GM19239 (cell line): Measurements from ENCODE around the gene CCNJ.
A peak's percentile ranks its signal among the peaks of the same experiment; 100 is the strongest.
"Not testable (repeated sequence)": the region's sequence is repeated elsewhere in the genome, so short reads cannot be mapped to it uniquely, and the experiment has no call there.

ENCODE experiments used
- DNase-seq: peaks from one replicate; pipeline ENCODE4 v3.0.0; 2011; ENCODE audit warnings: low spot score; ENCODE audit not compliant: insufficient read length
- FAIRE-seq: peaks from 2 replicates; lab custom pipeline; 2011; peaks lifted over from hg19 to GRCh38; lab: Jason Lieb, UNC

Gene CCNJ, protein sequence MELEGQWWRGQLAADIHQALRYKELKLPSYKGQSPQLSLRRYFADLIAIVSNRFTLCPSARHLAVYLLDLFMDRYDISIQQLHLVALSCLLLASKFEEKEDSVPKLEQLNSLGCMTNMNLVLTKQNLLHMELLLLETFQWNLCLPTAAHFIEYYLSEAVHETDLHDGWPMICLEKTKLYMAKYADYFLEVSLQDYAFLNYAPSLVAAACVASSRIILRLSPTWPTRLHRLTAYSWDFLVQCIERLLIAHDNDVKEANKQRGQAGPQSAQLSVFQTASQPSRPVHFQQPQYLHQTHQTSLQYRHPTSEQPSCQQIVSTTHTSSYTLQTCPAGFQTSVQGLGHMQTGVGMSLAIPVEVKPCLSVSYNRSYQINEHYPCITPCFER

GRCh38 chr10:96043033-96043892, at the start of gene CCNJ:
TSS of gene CCNJ (plus strand) at chr10:96043583. CDS start at chr10:96044394, 811 bp downstream.
- peak; percentile 90 for DNase-seq
- peak; percentile 76 for FAIRE-seq

GRCh38 chr10:95994376-95994775, 49.0 kb upstream of the CCNJ start:
- FAIRE-seq, DNase-seq: not testable (repeated sequence)

DNA sequence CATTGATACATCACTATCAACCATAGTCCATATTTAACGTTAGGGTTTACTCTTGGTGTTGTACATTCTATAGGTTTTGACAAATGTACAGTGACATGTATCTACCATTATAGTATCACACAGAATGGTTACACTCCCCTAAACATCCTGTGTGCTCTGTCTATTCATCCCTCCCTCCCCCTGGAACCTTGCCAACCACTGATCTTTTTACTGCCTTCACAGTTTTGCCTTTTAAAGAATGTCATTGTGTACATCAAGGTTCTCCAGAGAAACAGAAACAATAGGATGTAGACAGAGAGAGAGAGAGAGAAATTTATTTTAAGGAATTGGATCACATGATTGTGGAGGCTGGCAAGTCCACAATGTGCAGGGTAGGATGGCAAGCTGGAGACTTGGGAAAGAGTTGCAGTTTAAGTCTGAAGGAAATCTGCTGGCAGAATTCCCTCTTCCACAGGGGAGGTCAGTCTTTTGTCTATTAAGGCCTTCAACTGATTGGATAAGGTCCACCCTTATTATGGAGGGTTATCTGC, 45.1 kb upstream of the CCNJ start:
- DNase-seq (no peak), FAIRE-seq (no peak)

GRCh38 chr10:96013956-96014355, 29.4 kb upstream of the CCNJ start:
- DNase-seq: no peak
- no peak for FAIRE-seq

- DNase-seq: no peak
- FAIRE-seq: no peak
Observed at GRCh38 chr10:96014473-96015102, 28.8 kb upstream of the CCNJ start.

DNA sequence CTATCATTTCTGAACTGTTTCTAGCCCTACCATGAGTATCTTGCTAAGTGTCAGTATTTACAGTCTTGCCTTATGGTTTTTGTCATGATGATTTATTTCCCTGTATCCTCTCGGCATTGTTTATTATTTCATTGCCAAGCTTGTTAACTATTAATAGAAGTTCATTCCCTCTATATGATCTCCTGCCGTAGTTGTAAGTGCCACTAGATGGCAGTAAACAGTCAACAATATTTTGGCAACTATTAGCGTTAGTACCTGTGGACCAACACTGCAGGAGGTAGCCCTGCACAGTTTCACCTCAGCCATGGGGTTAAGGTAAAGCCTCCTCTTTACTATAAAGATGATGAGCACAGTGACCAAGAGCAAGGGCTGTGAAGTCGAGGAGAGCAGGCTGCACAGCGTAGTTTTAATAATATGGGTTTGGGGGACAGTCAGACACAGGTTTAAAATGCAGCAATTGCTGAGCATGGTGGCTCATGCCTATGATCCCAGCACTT, 26.1 kb upstream of the CCNJ start:
- FAIRE-seq (peak; percentile 99), DNase-seq (peak; percentile 49)

DNA sequence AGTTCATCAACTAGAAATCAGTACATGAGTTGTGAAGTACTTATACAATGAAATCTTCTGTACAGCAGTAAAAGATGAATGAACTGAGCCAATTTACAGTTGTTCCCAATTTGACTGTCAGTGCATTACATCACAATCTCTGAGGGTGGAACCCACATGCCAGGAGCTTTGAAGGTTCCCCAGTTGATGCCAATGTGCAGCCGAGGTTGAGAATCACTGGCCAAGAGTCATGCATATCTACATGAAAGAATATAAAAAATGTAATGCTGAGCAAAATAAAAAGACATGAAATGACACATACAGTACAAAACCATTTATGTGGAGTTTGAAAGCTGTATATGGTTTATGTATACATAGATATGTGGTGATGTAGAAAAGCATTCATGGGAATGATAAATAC, 22.1 kb upstream of the CCNJ start:
- DNase-seq (no peak), FAIRE-seq (no peak)

- FAIRE-seq (no peak), DNase-seq (no peak)
Observed at GRCh38 chr10:96022739-96023138, 20.6 kb upstream of the CCNJ start.

GRCh38 chr10:96023168-96023567, 20.2 kb upstream of the CCNJ start:
- DNase-seq (no peak), FAIRE-seq (no peak)

DNA sequence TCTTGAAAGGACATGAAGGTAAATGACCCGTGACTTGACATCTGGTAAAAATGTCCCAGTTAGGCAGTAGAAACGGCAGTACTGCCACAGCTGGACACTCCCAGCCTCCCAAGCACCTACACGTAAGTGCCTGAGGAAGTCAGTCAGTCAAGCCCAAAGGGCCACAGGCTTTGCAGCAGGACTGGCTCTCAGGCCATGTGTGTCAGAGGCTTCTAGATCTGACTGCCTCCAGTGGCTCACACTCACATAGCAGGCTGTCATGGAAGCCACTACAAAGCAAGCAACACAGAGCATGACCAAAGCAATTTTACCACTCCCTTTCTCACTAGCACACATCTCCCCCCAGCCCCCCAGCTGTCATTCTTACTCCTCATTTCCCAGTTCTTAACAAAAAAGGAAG, 17.8 kb upstream of the CCNJ start:
- DNase-seq (peak; percentile 9), FAIRE-seq (no peak)

GRCh38 chr10:96034625-96035024, 8.8 kb upstream of the CCNJ start:
- DNase-seq (no peak), FAIRE-seq (no peak)

- FAIRE-seq (no peak), DNase-seq (no peak)
Observed at GRCh38 chr10:96038476-96039387, 4.7 kb upstream of the CCNJ start.

DNA sequence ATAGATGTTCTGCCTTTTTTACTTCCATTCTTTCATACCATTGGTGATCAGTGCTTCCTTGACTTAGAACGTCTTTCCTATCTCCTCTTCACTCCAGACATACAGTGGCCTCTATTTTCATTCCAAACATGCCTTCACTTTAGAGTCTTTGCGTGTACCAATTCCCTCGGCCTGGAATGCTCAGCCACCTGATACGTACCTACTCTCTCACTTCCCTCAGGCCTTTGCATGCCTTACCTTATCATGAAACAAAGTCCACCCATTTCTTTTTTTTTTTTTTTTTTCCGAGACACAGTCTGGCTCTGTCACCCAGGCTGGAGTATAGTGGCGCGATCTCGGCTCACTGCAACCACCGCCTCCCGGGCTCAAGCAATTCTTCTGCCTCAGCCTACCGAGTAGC, 2.2 kb upstream of the CCNJ start:
- no peak for FAIRE-seq
- no peak for DNase-seq

- FAIRE-seq (peak; percentile 90), DNase-seq (peak; percentile 59)
Observed at GRCh38 chr10:96043893-96044715, 721 bp downstream of the CCNJ start.

GRCh38 chr10:96044736-96045135, 1.4 kb downstream of the CCNJ start:
- FAIRE-seq (no peak), DNase-seq (peak; percentile 3)

GRCh38 chr10:96046546-96046945, 3.2 kb downstream of the CCNJ start:
- DNase-seq (no peak), FAIRE-seq (peak; percentile 52)

DNA sequence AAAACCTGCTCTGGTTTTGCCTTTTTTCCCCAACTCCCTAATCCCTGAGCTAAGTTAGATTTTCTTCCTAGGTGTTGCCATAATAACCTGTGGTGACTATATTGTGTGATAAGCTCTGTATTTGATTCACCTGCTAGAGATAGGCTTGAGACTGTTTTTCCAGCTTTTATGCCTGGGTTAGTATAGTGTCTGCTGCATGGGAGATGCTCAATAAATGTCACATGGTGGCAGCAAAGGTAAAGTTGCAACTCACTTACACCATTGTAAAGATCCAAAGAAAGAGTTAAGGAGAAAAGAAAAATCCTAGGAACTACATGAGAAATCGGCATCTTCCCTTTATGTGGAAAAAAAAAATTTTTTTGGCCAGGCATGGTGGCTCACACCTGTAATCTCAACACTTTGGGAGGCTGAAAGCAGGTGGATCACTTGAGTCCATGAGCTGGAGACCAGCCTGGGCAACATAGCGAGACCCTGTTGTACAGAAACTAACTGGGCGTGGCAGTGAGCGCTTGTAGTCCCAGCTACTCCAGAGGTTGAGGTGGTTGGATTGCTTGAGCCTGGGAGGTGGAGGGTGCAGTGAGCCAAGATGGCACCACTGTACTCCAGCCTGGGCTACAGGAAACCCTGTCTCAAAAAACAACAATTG, 3.7 kb downstream of the CCNJ start:
- no peak for FAIRE-seq
- DNase-seq: no peak

DNA sequence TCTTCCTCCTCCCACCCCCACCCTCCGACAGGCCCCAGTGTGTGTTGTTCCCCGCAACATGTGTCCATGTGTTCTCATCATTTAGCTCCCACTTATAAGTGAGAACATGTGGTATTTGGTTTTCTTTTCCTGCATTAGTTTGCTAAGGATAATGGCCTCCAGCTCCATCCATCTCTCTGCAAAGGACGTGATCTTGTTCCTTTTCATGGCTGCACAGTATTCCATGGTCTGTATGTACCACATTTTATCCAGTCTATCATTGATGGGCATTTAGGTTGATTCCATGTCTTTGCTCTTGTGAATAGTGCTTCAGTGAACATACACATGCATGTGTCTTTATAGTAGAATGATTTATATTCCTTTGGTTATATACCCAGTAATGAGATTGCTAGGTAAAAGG, 4.5 kb downstream of the CCNJ start:
- not testable (repeated sequence) for FAIRE-seq

More for the DNA sequence above, 4.5 kb downstream of the CCNJ start:
- DNase-seq: not testable (repeated sequence)
